Neural progenitor cell (in vitro differentiated cells): ENCODE measurements around the gene CAPG.

Experiments used
- EZH2phosphoT487 ChIP-seq: fragments of 200-600 bp; sonication (generic); IDR thresholded peaks from 2 replicates; pipeline ENCODE4 v1.6.1; 2017; ENCODE audit warnings: antibody characterized with exemption
- TF ChIP-seq, protein P1 (sequence below): fragments of 200-600 bp; sonication (generic); IDR thresholded peaks from 2 replicates; pipeline ENCODE4 v1.5.1; 2017; ENCODE audit warnings: antibody characterized with exemption, mild to moderate bottlenecking

- TF ChIP-seq, protein P1, sequence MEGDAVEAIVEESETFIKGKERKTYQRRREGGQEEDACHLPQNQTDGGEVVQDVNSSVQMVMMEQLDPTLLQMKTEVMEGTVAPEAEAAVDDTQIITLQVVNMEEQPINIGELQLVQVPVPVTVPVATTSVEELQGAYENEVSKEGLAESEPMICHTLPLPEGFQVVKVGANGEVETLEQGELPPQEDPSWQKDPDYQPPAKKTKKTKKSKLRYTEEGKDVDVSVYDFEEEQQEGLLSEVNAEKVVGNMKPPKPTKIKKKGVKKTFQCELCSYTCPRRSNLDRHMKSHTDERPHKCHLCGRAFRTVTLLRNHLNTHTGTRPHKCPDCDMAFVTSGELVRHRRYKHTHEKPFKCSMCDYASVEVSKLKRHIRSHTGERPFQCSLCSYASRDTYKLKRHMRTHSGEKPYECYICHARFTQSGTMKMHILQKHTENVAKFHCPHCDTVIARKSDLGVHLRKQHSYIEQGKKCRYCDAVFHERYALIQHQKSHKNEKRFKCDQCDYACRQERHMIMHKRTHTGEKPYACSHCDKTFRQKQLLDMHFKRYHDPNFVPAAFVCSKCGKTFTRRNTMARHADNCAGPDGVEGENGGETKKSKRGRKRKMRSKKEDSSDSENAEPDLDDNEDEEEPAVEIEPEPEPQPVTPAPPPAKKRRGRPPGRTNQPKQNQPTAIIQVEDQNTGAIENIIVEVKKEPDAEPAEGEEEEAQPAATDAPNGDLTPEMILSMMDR, result no peak
- no peak for TF ChIP-seq EZH2phosphoT487
These were observed 48.7 kb upstream of the CAPG start for GRCh38 chr2:85458601-85459563.
